Fibroblast of lung (primary cell): ENCODE data around the gene MYPN.

ENCODE experiments used
- CTCF ChIP-seq, 2 donors: IDR thresholded peaks in 1 of 2; conservative IDR thresholded peaks in 1 of 2; 1 replicate in 1 of 2; 2 replicates in 1 of 2; pipeline ENCODE4 v1.5.1; 2011 to 2012; ENCODE audit warnings: low read length in 2 of 2, control low read depth in 1 of 2, inconsistent platforms in 1 of 2, low read depth in 1 of 2, mild to moderate bottlenecking in 1 of 2
- EZH2 ChIP-seq: IDR thresholded peaks from 2 replicates; pipeline ENCODE4 v1.5.1; 2012; ENCODE audit warnings: low read length, control low read depth, mild to moderate bottlenecking; ENCODE audit errors: missing control alignments

GRCh38 chr10:68167586-68168189, 58.4 kb downstream of the MYPN start:
- TF ChIP-seq CTCF (conservative IDR thresholded peaks at IDR 0.05 in 1 of 2, IDR thresholded peaks at IDR 0.05 in 1 of 2; ENCODE audit: low read depth in 1 of 2, low read length in 2 of 2), result no peak
- no peak for TF ChIP-seq EZH2
